Skeletal muscle tissue (tissue), 4 donors: ENCODE results near the gene GNA15. TPM values are rescaled to one million over a fixed set of nuclear protein-coding genes. Genes with fewer than 3 reads are reported as not detected.

Experiments
- H3K27ac ChIP-seq: one replicate; pipeline ENCODE4 v1.7.0; 2013; ENCODE audit warnings: mild to moderate bottlenecking, low read depth, low read length, inconsistent platforms
- H3K27me3 ChIP-seq, 3 donors: one replicate each; pipeline ENCODE4 v1.7.0; 2013; ENCODE audit warnings: low read length in 3 of 3; ENCODE audit not compliant: control insufficient read depth in 3 of 3, insufficient read depth in 3 of 3
- H3K36me3 ChIP-seq, 3 donors: one replicate each; pipeline ENCODE4 v1.7.0; 2013; ENCODE audit warnings: low read length in 3 of 3; ENCODE audit not compliant: control insufficient read depth in 3 of 3, insufficient read depth in 3 of 3
- H3K4me1 ChIP-seq, 3 donors: one replicate each; pipeline ENCODE4 v1.7.0; 2013; ENCODE audit warnings: low read length in 3 of 3, mild to moderate bottlenecking in 3 of 3; ENCODE audit not compliant: control insufficient read depth in 3 of 3, insufficient read depth in 3 of 3
- H3K4me3 ChIP-seq, 3 donors: one replicate each; pipeline ENCODE4 v1.7.0; 2013; ENCODE audit warnings: low read length in 3 of 3
- H3K9ac ChIP-seq, 3 donors: one replicate each; pipeline ENCODE4 v1.7.0; 2013; ENCODE audit warnings: low read length in 3 of 3, mild to moderate bottlenecking in 3 of 3, moderate library complexity in 2 of 3, low read depth in 1 of 3
- H3K9me3 ChIP-seq, 3 donors: one replicate each; pipeline ENCODE4 v1.7.0; 2013; ENCODE audit warnings: low read length in 3 of 3; ENCODE audit not compliant: control insufficient read depth in 3 of 3
- total RNA-seq: library from RNA; depleted of rRNA; stranded (reverse); fragments of >200 nt; gene quantifications from one replicate; pipeline ENCODE4 v1.2.3, GENCODE V29; 2014
- donor health status: Osteomylitis.

The GNA15 gene
- total RNA-seq, 1 donor from 2014 or later, result 3.1 TPM

- no peak overlapping the region for H3K9ac ChIP-seq
- H3K27me3 ChIP-seq, result no peaks in the 10 kb centered on the region
- H3K27ac ChIP-seq, result no peak overlapping the region
- H3K4me1 ChIP-seq, result no peaks in the 10 kb centered on the region
- H3K4me3 ChIP-seq, result no peak overlapping the region
- H3K36me3 ChIP-seq, result peaks cover 9 to 15% (median 12%) of the 10 kb centered on the region in 3 donors
- H3K9me3 ChIP-seq, result no peaks in the 10 kb centered on the region
Measured at GRCh38 chr19:3210347-3211017, 74.6 kb downstream of the GNA15 start.

GRCh38 chr19:3211191-3211590 lies 75.4 kb downstream of the GNA15 start:
- Histone ChIP-seq H3K27ac (no peak overlapping the region), H3K36me3 (peaks cover 8 to 12% (median 10%) of the 10 kb centered on the region in 3 donors), H3K4me1 (no peaks in the 10 kb centered on the region), H3K9me3 (no peaks in the 10 kb centered on the region), H3K27me3 (no peaks in the 10 kb centered on the region), H3K9ac (no peak overlapping the region), H3K4me3 (no peak overlapping the region)

GRCh38 chr19:3213159-3213558 lies 77.3 kb downstream of the GNA15 start:
- H3K4me3 ChIP-seq, result no peak overlapping the region
- peaks cover 0 to 2% (median under 1%) of the 10 kb centered on the region in 3 donors for H3K36me3 ChIP-seq
- no peak overlapping the region for H3K9ac ChIP-seq
- H3K4me1 ChIP-seq, result no peaks in the 10 kb centered on the region
- H3K27ac ChIP-seq, result no peak overlapping the region
- peaks cover under 1 to 2% (median 1%) of the 10 kb centered on the region in 3 donors for H3K27me3 ChIP-seq
- no peaks in the 10 kb centered on the region for H3K9me3 ChIP-seq

Other genes with a start within 250 kb of the GNA15 start
- gene ZNF57, start 235.1 kb upstream of the GNA15 start, total RNA-seq, result 4.2 TPM
- gene ZNF77, start 191.1 kb upstream of the GNA15 start, total RNA-seq, result 8.4 TPM
- gene TLE6, start 158.5 kb upstream of the GNA15 start, total RNA-seq, result not detected
- gene TLE2, start 106.8 kb upstream of the GNA15 start, total RNA-seq, result 9.4 TPM
- gene TLE5, start 73.5 kb upstream of the GNA15 start, total RNA-seq, result 98.1 TPM
- gene GNA11, start 41.7 kb upstream of the GNA15 start, total RNA-seq, result 37.1 TPM
- gene S1PR4, start 42.7 kb downstream of the GNA15 start, total RNA-seq, result 2.1 TPM
- gene NCLN, start 49.9 kb downstream of the GNA15 start, total RNA-seq, result 8.9 TPM
- gene CELF5, start 88.6 kb downstream of the GNA15 start, total RNA-seq, result not detected
- 8.4 TPM for gene NFIC, start 230.6 kb downstream of the GNA15 start, total RNA-seq